B cell (primary cell): ENCODE results near the gene COPZ1. TPM values are rescaled to one million over a fixed set of nuclear protein-coding genes. Genes with fewer than 3 reads are reported as not detected.

Experiments
- ATAC-seq: fragments of 200-7000 bp; cut with Tn5 transposase; one replicate; pipeline ENCODE4 v1.10.0; 2021; ENCODE audit warnings: low read depth, mild to moderate bottlenecking, moderate number of reproducible peaks, moderate library complexity
- CTCF ChIA-PET: fragments of 350-600 bp; sonication (Branson Sonifier 250); formaldehyde crosslinking; loops from one replicate; lab custom pipeline; 2021; ENCODE audit warnings: antibody characterized with exemption, inconsistent platforms; lab: Charles Lee
- POLR2A ChIA-PET: fragments of 350-600 bp; sonication (Branson Sonifier 250); formaldehyde crosslinking; loops from one replicate; lab custom pipeline; 2021; ENCODE audit warnings: antibody characterized with exemption; lab: Charles Lee
- DNase-seq: peaks from one replicate; pipeline ENCODE4 v3.0.0; 2013
- H2AFZ ChIP-seq: 2 replicates; pipeline ENCODE4 v1.6.1; 2012; ENCODE audit warnings: mild to moderate bottlenecking, low read depth, low read length; ENCODE audit not compliant: insufficient read depth, poor library complexity, severe bottlenecking
- H3K27ac ChIP-seq, 2 donors: 1 replicate in 1 of 2; 2 replicates in 1 of 2; pipeline ENCODE4 v1.5.1; 2012 to 2013; ENCODE audit warnings: low read length in 2 of 2, mild to moderate bottlenecking in 2 of 2, moderate library complexity in 1 of 2
- H3K27me3 ChIP-seq, 4 experiments: fragments of 200-600 bp in 1 of 4; sonication (generic) in 1 of 4; replicated peaks in 1 of 4; 1 replicate in 2 of 4; 2 replicates in 2 of 4; pipeline versions ENCODE4 v1.6.1 to v1.7.0; 2013 to 2016; ENCODE audit warnings: low read length in 3 of 4, mild to moderate bottlenecking in 2 of 4, mixed read lengths in 1 of 4, moderate library complexity in 1 of 4; ENCODE audit not compliant: insufficient read depth in 4 of 4, control insufficient read depth in 3 of 4; ENCODE audit errors: control extremely low read depth in 1 of 4
- H3K36me3 ChIP-seq, 2 experiments: replicated peaks in 1 of 2; 1 replicate in 1 of 2; 2 replicates in 1 of 2; pipeline versions ENCODE4 v1.6.1 to v1.7.1; 2013; ENCODE audit warnings: low read length in 1 of 2; ENCODE audit not compliant: insufficient read depth in 2 of 2, control insufficient read depth in 1 of 2; ENCODE audit errors: control extremely low read depth in 1 of 2, extremely low read depth in 1 of 2
- H3K4me1 ChIP-seq, 2 donors: fragments of 200-600 bp in 1 of 2; sonication (generic) in 1 of 2; 1 replicate in 1 of 2; 2 replicates in 1 of 2; pipeline versions ENCODE4 v1.5.1 to v1.6.1; 2013 to 2017; ENCODE audit warnings: low read length in 2 of 2; ENCODE audit not compliant: control insufficient read depth in 2 of 2, insufficient read depth in 2 of 2
- H3K4me2 ChIP-seq: replicated peaks from 2 replicates; pipeline ENCODE3; 2012; ENCODE audit warnings: mild to moderate bottlenecking, low read depth, low read length; ENCODE audit not compliant: poor library complexity, severe bottlenecking
- H3K4me3 ChIP-seq, 5 experiments: fragments of 200-600 bp in 1 of 5; sonication (generic) in 1 of 5; 1 replicate in 3 of 5; 2 replicates in 2 of 5; pipeline versions ENCODE4 v1.5.1 to v1.7.0; 2011 to 2016; ENCODE audit warnings: low read length in 4 of 5, mild to moderate bottlenecking in 4 of 5, low read depth in 2 of 5, control low read depth in 1 of 5, moderate library complexity in 1 of 5; ENCODE audit not compliant: insufficient read depth in 1 of 5; ENCODE audit errors: control extremely low read depth in 1 of 5, extremely low read depth in 1 of 5
- H3K79me2 ChIP-seq: fragments of 200-600 bp; sonication (generic); one replicate; pipeline ENCODE4 v1.6.0; 2016; ENCODE audit warnings: low read length; ENCODE audit not compliant: control insufficient read depth, insufficient read depth
- H3K9ac ChIP-seq: fragments of 200-600 bp; sonication (generic); 2 replicates; pipeline ENCODE4 v1.6.1; 2017; ENCODE audit warnings: mild to moderate bottlenecking, low read length, moderate library complexity
- H3K9me3 ChIP-seq, 3 donors: one replicate each; pipeline versions ENCODE4 v1.6.1 to v1.7.1; 2013; ENCODE audit warnings: low read length in 2 of 3; ENCODE audit not compliant: control insufficient read depth in 2 of 3, insufficient read depth in 1 of 3; ENCODE audit errors: control extremely low read depth in 1 of 3
- H4K20me1 ChIP-seq: 2 replicates; pipeline ENCODE4 v1.6.0; 2012; ENCODE audit warnings: mild to moderate bottlenecking, low read length; ENCODE audit not compliant: insufficient read depth, control insufficient read depth, poor library complexity, severe bottlenecking
- H3K27ac Mint-ChIP-seq: one replicate; pipeline ENCODE4 v1.8.0; 2021; ENCODE audit warnings: mixed read lengths
- H3K27me3 Mint-ChIP-seq: one replicate; pipeline ENCODE4 v1.8.0; 2021; ENCODE audit warnings: mixed read lengths
- H3K4me1 Mint-ChIP-seq: one replicate; pipeline ENCODE4 v1.8.0; 2021; ENCODE audit warnings: mixed read lengths
- H3K4me3 Mint-ChIP-seq: one replicate; pipeline ENCODE4 v1.8.0; 2021; ENCODE audit warnings: mixed read lengths
- H3K9me3 Mint-ChIP-seq: one replicate; pipeline ENCODE4 v1.8.0; 2022; ENCODE audit warnings: mixed read lengths; ENCODE audit not compliant: insufficient read depth
- CTCF ChIP-seq: fragments of 200-600 bp; IDR thresholded peaks from one replicate; pipeline ENCODE4 v1.8.0; 2022; ENCODE audit warnings: antibody characterized with exemption, mild to moderate bottlenecking
- EZH2 ChIP-seq: IDR thresholded peaks from 2 replicates; pipeline ENCODE4 v1.6.1; 2012; ENCODE audit warnings: borderline replicate concordance, low read depth, mild to moderate bottlenecking, moderate library complexity, low read length; ENCODE audit not compliant: insufficient read depth, poor library complexity, severe bottlenecking
- WGBS: methylation state at CpG from one replicate; pipeline ENCODE4 v1.1.5; 2013; ENCODE audit warnings: missing lambda C conversion rate; ENCODE audit not compliant: insufficient coverage; 5-methylcytosine and 5-hydroxymethylcytosine counted together
- intact Hi-C: fragments of 100-400 bp; cut with micrococcal nuclease; formaldehyde crosslinking; loops from one replicate; pipeline ENCODE4 v1.10.0; 2022
- polyA plus RNA-seq: library from polyadenylated mRNA; depleted of rRNA; stranded (reverse); fragments of >200 nt; gene quantifications from 2 replicates; pipeline ENCODE4 v1.2.3, GENCODE V29; 2012
- total RNA-seq, 2 donors: library from RNA; stranded (reverse); fragments of 120-200 nt in 1 of 2; gene quantifications; 1 replicate in 1 of 2; 2 replicates in 1 of 2; pipeline versions ENCODE4 v1.2.3 to v1.2.4, GENCODE V29; 2013 to 2022

COPZ1 gene
- total and polyA plus RNA-seq, 2 donors (not counting 1 experiment from before 2014, with no cell fraction given) = 54.9 to 72.1 TPM

- H3K9me3 ChIP-seq = no peaks in the 10 kb centered on the region
- Mint-ChIP-seq H3K27ac (no peak overlapping the region), H3K4me1 (peaks cover 12% of the 10 kb centered on the region), H3K4me3 (no peak overlapping the region), H3K9me3 (no peaks in the 10 kb centered on the region), H3K27me3 (no peaks in the 10 kb centered on the region)
- peaks cover 15% of the 10 kb centered on the region for H3K79me2 ChIP-seq
- no peak overlapping the region for H3K9ac ChIP-seq
- H3K4me3 ChIP-seq = no peak overlapping the region
- H2AFZ ChIP-seq = no peak overlapping the region
- H3K4me2 ChIP-seq = no peak overlapping the region
- TF ChIP-seq EZH2 (no peak), CTCF (no peak)
- peaks cover 8% of the 10 kb centered on the region for H4K20me1 ChIP-seq
- intact Hi-C loops = no loop called here
- ChIA-PET POLR2A (no interaction called here), CTCF (interaction anchor here (1.2 to 1.8 kb wide), 2 partner anchors 25 to 26 kb away, joined by 3 to 6 read pairs; no protein-coding TSS in a partner anchor)
- no peak for ATAC-seq
- H3K27ac ChIP-seq = no peak overlapping the region
- 97% methylated on average over 3 of the region's 10 CpGs for WGBS
- peaks cover 0 to 9% of the 10 kb centered on the region in 2 donors for H3K4me1 ChIP-seq
- DNase-seq = no peak
- no peaks in the 10 kb centered on the region for H3K27me3 ChIP-seq
- peaks cover 0 to 34% of the 10 kb centered on the region in 2 experiments for H3K36me3 ChIP-seq
These were observed 49.0 kb downstream of the COPZ1 start for GRCh38 chr12:54373649-54374561.
